Left lung (tissue), 10 donors: Measurements from ENCODE around the gene KRR1. TPM values are rescaled to one million over a fixed set of nuclear protein-coding genes. Genes with fewer than 3 reads are reported as not detected.
A peak's percentile ranks its signal among the peaks of the same experiment; 100 is the strongest.

Source experiments
- ATAC-seq: fragments of 200-7000 bp; cut with Tn5 transposase; one replicate; pipeline ENCODE4 v1.9.1; 2020; ENCODE audit warnings: moderate library complexity
- DNase-seq, 4 donors: peaks; one replicate each; pipeline ENCODE4 v3.0.0-alpha.2; 2013 to 2020
- H3K27ac ChIP-seq, 2 donors: fragments of 200-600 bp; sonication (generic) in 1 of 2; one replicate each; pipeline versions ENCODE4 v1.5.0 to v1.8.0; 2020 to 2021
- H3K27me3 ChIP-seq, 2 donors: fragments of 200-600 bp; sonication (generic) in 1 of 2; one replicate each; pipeline versions ENCODE4 v1.5.0 to v1.8.0; 2020 to 2021
- H3K36me3 ChIP-seq, 2 donors: fragments of 200-600 bp; sonication (generic) in 1 of 2; one replicate each; pipeline versions ENCODE4 v1.5.0 to v1.8.0; 2020 to 2021
- H3K4me1 ChIP-seq, 2 donors: fragments of 200-600 bp; one replicate each; pipeline ENCODE4 v1.8.0; 2021
- H3K4me3 ChIP-seq, 2 donors: fragments of 200-600 bp; sonication (generic) in 1 of 2; one replicate each; pipeline versions ENCODE4 v1.5.0 to v1.8.0; 2020 to 2021; ENCODE audit warnings: mild to moderate bottlenecking in 1 of 2
- H3K9me3 ChIP-seq, 2 donors: fragments of 200-600 bp; sonication (generic) in 1 of 2; one replicate each; pipeline versions ENCODE4 v1.5.0 to v1.8.0; 2020 to 2021
- CTCF ChIP-seq, 2 donors: fragments of 200-600 bp; sonication (generic) in 1 of 2; IDR thresholded peaks; one replicate each; pipeline versions ENCODE4 v1.5.0 to v1.8.0; 2021; ENCODE audit warnings: antibody characterized with exemption in 2 of 2
- intact Hi-C, 2 donors: fragments of 100-400 bp; cut with DNase I; formaldehyde crosslinking; loops; one replicate each; pipeline versions ENCODE4 v1.11.2 to v1.14.2; 2022
- polyA plus RNA-seq, 6 donors: library from polyadenylated mRNA; unstranded; fragments of 120-200 nt; gene quantifications; one replicate each; pipeline ENCODE4 v1.2.1, GENCODE V29; 2013; ENCODE audit not compliant: insufficient read length in 6 of 6
- total RNA-seq, 2 donors: library from RNA; stranded (reverse); fragmentation: NEBNext Ultra II Directional; extraction: Animal tissue kit (Norgen Biotek cat#: 25700); gene quantifications; one replicate each; pipeline ENCODE4 v1.2.1, GENCODE V29; 2021
- donor health status: DM: no; HTN: yes; CAD: no.
- donor health status: DM: no; HTN: no; CAD: no.

KRR1 gene
- total and polyA plus RNA-seq, 8 donors = 37.5 to 101 (median 83.1) TPM

GRCh38 chr12:75550401-75551240 is 39.2 kb upstream of the KRR1 start:
- Histone ChIP-seq H3K9me3 (no peaks in the 10 kb centered on the region), H3K27ac (no peak overlapping the region), H3K4me3 (no peak overlapping the region), H3K36me3 (no peaks in the 10 kb centered on the region), H3K27me3 (no peaks in the 10 kb centered on the region), H3K4me1 (peaks cover 9 to 10% of the 10 kb centered on the region in 2 donors)
- TF ChIP-seq CTCF (IDR thresholded peaks at IDR 0.05) = no peak
- DNase-seq = peak in 2 of 4 donors; percentile 35 to 38
- intact Hi-C loops = no loop called here
- no peak for ATAC-seq

GRCh38 chr12:75549989-75550388 is 38.6 kb upstream of the KRR1 start:
- H3K27me3 ChIP-seq = no peaks in the 10 kb centered on the region
- H3K27ac ChIP-seq = no peak overlapping the region
- no peaks in the 10 kb centered on the region for H3K36me3 ChIP-seq
- no peak for DNase-seq
- no peak for TF ChIP-seq CTCF (IDR thresholded peaks at IDR 0.05)
- H3K4me1 ChIP-seq = peaks cover 9 to 10% of the 10 kb centered on the region in 2 donors
- H3K9me3 ChIP-seq = no peaks in the 10 kb centered on the region
- intact Hi-C loops = no loop called here
- H3K4me3 ChIP-seq = no peak overlapping the region
- no peak for ATAC-seq

- intact Hi-C loops = no loop called here
- ATAC-seq = no peak
Observed at GRCh38 chr12:75548879-75549278, 37.5 kb upstream of the KRR1 start.

GRCh38 chr12:75545636-75546035 is 34.2 kb upstream of the KRR1 start:
- no peaks in the 10 kb centered on the region for H3K9me3 ChIP-seq
- no peak for TF ChIP-seq CTCF (IDR thresholded peaks at IDR 0.05)
- H3K36me3 ChIP-seq = no peaks in the 10 kb centered on the region
- ATAC-seq (no peak), DNase-seq (no peak)
- no peak overlapping the region for H3K27ac ChIP-seq
- H3K4me3 ChIP-seq = no peak overlapping the region
- peaks cover 4 to 6% of the 10 kb centered on the region in 2 donors for H3K4me1 ChIP-seq
- intact Hi-C loops = no loop called here
- H3K27me3 ChIP-seq = no peaks in the 10 kb centered on the region

More at GRCh38 chr12:75548879-75549278, 37.5 kb upstream of the KRR1 start:
- no peaks in the 10 kb centered on the region for H3K27me3 ChIP-seq
- no peak for DNase-seq
- H3K4me1 ChIP-seq = peaks cover 4 to 10% of the 10 kb centered on the region in 2 donors
- no peak overlapping the region for H3K27ac ChIP-seq
- H3K9me3 ChIP-seq = no peaks in the 10 kb centered on the region
- no peaks in the 10 kb centered on the region for H3K36me3 ChIP-seq
- no peak overlapping the region for H3K4me3 ChIP-seq
- no peak for TF ChIP-seq CTCF (IDR thresholded peaks at IDR 0.05)

- no peaks in the 10 kb centered on the region for H3K27me3 ChIP-seq
- no peak for TF ChIP-seq CTCF (IDR thresholded peaks at IDR 0.05)
- no peak for ATAC-seq
- H3K4me1 ChIP-seq = no peaks in the 10 kb centered on the region
- no peaks in the 10 kb centered on the region for H3K9me3 ChIP-seq
- no peak overlapping the region for H3K4me3 ChIP-seq
- H3K27ac ChIP-seq = no peak overlapping the region
- H3K36me3 ChIP-seq = no peaks in the 10 kb centered on the region
- DNase-seq = no peak
- intact Hi-C loops = no loop called here
Observed at GRCh38 chr12:75543529-75543928, 32.1 kb upstream of the KRR1 start.
